ENCODE data around the gene NDST1.
"Not testable (repeated sequence)": the region's sequence is repeated elsewhere in the genome, so short reads cannot be mapped to it uniquely, and the experiment has no call there.

NDST1 gene

DNA sequence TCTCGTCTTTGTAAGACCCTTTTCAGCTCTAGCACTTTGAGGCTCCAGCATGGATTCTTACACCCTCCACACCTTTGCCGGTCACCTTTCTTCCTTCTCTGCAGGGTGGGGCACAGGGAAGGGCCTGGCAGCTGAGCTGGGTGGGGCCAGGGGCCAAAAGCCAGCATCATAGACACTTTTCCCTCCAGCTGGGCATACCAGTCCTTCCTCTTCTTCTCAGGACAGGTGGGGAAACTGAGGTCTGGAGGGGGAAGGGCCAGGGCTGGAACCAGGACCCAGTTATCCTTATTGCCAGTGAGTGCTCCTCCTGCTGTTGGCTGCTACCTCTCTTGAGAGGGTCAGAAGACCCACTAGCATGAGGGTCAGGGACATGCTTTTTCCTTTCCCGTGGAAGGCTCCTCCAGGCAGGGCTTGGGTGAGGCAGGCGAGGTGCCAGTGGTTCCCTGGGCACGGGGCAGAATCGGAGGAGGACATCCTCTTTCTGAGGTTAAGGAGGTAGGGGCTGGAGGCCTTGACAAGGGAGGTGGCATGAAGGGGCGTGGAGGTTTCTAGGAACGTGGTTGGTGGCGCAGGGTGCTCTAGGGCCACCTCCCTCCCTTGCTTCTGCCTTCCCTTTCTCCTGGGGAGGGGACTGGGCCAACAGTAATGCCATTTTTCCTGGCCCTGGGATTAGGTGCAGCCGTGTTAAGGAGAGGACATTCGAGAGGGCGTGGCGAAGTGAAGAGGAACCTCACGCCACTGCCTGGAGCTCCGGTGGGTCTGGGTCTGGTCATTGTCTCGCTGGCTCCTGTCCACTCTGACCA, at the start of gene NDST1:
TSS of gene NDST1 (plus strand) at position 658 of the 803 bp plus-strand sequence. CDS start 13,124 bp downstream, outside the sequence.
- no peak for DNase-seq

DNA sequence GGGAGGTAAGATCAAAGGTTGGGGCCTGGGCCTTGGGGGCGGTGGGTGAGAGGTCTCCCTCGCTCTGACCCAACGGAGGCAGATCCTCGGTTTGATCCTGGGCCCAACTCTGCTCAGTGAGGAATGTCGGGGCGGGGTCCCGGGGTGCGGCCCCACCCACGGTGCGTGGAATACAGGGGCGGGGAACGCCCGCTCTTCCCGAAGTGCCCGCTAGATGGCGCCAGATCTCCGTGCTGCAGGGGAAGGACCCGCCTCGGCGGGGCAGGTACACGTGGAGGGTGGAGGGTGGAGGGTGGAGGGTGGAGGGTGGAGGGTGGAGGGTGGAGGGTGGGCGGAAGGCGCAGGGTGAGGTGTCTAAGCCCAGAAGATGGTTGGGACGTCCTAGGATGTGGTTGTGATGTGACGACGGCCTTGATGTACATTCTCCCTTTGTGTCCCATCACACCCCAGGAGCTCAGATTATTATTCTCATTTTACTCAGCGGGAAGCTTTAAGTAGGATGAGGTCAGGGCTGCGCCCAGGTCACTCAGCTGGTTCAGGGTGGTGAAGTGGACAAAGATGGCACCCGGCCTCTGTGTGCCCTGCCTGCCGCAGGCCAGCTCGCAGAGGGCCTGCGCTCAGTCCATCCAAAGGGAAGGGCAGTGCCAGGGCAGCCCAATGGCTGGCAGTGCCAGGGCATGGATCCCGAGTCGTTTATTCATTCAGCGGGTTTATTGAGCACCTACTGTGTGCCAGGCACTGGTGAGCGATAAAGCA, 49.0 kb upstream of the NDST1 start:
- no peak for DNase-seq

DNA sequence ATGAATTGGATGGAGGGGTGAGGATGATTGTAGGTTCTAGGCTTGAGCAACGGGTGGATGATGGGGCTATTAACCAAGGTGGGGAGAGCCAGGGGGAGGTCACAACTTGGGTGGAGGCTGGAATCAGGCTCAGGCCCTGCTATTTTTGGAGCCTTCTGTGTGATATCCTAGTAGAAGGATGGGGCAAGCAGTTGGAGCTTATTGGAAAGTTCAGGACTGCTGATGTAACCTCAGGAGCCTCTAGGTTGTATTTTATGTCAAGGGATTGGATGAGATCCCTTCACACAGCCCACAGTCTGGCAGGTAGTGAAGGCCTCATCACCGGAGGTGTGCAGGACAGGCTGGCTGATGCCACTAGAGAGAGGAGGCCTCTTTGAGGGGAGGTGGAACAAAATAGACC, 47.1 kb upstream of the NDST1 start:
- DNase-seq, result no peak

DNA sequence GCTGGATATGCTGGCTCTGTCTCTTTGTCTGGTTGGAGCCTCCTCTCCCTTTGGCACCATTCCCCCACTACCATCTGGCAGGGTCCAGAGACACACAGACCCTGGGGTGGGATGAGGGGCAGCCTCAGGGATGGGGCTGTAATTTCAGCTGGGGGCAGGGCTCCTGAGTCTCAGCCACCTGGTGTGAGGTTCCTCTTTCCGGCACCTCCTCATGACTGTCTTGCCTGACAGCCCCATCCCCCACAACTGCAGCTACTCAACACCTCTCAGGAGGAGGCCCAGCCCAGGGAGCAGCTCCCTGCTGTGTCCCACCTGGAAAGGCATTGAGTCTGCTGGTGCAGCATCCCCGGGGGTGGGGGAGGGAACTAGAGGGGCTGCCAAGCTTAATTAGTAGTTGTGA, 46.7 kb upstream of the NDST1 start:
- DNase-seq, result no peak

DNA sequence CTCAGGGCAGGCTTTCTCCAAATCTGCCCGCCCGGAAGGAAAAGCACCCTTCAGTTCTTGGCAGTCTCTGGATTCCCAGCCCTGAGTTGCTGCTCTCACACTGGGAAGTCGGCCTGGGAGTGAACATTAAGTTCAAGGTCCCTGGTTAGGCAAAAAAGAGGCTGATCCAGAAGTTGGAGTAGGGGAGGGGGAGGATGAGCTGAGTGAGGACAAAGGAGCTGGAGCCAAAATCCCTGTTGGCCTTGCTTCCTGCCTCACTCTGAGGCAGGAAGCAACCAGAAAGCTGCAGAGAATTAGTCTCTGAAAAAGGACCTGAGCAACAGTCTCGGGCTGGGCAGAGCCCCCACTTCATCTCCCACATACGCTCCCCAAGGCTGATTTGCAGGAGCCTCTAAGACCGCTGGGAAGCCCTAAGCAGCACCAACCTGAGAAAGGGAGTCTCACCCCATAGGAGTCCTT, 43.3 kb upstream of the NDST1 start:
- no peak for DNase-seq

DNA sequence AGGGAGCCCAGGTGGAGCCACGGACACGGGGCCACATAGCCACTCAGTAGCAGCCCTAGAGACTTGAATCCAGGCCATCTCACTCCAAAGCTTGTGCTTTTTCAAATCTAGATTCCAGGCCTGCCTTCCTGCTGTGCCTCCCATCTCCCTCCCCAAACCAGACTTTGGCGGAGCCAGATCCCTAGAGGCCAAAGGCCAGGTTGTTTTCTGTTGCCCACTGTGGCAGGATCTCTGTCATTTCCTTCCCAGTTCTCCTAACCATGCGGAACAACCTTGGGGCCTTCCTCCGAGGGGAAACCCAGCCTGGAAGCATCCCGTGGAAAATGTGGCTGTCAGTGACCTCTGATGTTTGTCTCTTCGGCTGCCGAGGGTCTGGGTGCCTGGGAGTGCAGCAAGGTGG, 42.0 kb upstream of the NDST1 start:
- no peak for DNase-seq

DNA sequence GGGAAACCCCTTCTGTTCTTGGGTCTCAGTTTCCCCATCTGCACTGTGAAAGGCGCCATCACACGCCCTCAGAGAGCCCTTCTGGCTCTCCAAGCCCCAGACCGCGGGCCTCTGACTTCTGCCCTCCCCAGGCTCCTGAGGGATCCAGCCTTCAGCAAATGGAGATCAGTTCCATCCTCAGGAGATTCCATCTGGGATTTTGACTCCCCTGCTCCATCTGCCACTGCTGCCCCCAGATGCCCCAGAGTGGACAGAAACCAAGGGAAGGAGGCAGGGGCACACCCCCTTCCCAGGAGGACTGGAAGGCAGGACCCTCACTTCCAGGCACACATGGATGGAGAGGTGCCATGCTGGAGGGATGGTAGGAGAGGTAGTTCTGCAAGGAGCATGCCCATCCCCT, 39.7 kb upstream of the NDST1 start:
- DNase-seq, result no peak

DNA sequence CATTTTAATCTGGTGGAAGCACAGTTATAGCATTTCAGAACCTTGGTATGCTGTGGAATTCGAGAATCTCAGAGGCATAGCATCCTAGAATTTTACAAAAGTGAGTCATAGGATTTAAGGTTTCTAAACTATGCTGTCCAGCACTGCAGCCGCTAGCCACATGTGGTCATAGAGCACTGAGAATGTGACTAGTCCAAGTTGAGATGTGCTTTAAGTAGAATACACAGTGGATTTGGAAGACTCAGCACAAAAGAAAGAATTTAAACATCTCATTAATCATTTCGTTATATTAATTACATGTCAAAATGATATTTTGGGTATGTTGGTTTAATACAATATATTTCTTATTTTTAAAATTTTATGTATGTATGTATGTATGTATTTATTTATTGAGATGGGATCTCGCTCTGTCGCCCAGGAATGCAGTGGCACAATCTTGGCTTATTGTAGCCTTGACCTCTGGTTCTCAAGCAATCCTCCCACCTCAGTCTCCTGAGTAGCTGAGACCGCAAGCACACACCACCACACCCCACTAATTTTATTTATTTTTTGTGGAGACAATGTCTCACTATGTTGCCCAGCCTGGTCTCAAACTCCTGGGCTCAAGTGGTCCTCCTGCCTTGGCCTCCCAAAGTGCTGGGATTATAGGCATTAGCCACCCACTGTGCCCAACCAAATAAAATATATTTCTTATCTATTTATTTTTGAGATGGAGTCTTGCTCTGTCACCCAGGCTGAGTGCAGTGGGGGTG, 38.0 kb upstream of the NDST1 start:
- DNase-seq, result no peak

DNA sequence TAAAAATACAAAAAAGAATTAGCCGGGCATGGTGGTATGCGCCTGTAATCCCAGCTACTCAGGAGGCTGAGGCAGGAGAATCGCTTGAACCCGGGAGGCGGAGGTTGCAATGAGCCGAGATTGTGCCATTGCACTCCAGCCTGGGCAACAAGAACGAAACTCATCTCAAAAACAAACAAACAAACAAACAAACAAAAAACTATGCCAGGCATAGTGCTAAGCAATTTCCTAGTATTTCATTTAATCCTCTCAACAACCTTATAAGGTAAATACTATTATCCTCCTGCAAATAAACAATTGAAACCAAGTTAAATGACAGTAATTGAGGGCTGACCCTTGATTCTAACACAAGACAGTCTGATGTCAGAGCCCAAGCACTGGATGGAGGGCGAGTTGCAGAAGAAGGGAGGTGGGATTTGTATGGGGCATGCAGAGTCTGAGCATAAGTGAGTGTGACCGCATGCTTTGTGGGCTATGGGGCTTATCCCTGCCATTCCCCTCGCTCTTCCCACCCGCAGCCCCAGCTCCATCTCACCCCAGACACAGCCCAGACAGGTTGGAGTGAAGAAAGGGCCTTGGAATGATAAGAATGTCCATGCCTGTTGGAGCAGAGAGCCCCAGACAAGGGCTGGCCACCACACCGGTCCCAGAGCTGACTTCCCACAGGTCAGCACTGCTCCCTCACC, 34.1 kb upstream of the NDST1 start:
- no peak for DNase-seq

DNA sequence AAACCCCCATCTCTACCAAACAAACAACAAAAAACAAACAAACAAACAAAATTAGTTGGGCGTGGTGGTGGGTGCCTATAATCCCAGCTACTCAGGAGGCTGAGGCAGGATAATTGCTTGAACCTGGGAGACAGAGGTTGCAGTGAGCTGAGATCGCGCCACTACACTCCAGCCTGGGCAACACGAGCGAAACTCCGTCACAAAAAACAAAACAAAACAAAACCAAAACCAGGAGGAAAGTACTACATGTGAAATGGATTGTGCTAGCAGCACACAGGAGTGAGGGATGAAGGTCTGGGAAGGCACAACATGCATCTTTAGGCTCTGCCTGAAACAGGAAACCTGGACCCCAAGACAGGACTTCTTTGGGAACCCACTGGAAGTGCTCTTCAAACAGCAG, 31.4 kb upstream of the NDST1 start:
- not testable (repeated sequence) for DNase-seq

DNA sequence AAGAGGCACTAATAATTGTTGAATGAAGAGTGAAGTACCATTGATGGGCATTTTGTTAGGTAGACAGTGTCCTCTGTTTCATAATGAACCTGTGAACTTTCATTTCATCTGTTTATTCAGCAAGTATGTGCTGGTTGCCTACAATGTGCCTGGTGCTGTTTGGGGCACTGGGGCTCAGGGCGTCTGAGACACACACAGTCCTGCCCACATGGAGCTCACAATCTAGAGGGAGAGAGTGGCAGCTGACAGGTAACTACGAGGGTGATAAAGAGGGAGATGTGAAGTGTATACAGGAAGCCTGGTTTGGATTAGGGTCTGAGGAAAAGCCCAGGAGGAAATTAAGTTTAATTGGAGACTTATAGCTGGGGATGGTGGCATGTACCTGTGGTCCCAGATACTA, 28.5 kb upstream of the NDST1 start:
- DNase-seq, result no peak

DNA sequence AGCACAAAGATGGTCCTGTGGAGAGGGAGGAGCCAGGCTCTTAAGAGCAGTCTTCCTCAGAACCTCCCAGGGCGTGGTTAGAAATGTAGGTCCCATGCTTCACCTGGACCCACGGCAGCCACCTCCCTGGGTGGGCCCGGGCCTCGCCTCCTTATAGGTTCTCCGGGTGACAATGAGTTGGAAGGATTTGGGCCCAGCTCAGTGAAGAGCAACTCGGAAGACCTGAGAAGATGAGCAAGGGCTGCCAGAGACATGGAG, 26.3 kb upstream of the NDST1 start:
- no peak for DNase-seq

DNA sequence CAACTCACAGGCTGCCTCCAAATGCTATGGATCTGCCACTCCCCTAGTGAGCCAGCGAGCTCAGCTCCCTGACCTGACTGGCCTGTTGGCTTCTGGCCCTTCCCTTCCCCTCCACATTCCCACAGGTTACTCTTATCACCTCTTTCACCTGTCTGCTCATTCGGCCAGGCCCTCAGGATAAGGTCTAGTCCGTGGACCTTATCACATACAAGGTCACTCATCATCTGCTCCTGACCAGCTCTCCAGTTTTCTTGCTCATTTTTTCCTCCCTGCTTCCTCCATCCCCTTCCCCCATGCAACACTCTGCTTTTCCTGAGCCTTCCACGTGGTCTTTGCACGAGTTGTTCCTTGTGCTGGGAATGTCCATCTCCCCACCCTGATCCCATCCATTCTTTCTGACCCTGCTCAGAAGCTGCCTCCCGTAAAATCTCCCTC, 25.9 kb upstream of the NDST1 start:
- DNase-seq, result no peak

DNA sequence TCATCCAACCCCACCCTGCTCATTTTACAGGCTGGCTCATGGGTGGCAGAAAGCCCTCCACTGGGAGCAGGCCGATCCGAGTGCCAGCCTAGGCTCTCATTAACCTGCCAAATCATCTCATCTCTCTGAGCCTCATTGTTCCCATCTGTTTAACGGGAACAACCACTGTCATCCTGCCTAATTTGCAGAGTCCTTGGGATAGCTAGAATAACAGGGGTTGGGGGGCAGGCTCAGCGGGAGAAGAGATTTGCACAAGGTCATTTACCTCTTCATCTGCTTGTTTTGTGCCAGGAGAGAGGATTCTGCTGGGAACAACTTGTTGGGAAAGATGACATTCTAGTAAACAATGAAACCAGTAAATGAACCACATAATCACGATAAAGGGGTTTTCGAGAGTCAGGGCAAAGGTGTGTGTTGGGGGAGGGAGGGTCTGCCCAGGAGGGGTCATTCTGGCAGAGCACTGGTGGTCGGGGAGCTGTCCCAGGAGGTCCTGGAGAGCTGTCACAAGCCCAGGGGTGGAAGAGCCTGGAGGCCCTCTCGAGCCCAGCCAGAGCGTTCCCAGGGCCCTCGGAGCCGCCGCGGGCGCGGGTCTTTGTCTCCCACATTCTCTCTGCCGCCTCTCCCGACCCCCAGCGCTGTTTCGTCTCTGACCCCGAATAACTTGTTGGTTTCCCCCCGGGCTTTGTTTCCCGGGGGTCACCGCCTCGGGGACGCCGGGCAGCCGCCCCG, 22.8 kb upstream of the NDST1 start:
- DNase-seq, result no peak

DNA sequence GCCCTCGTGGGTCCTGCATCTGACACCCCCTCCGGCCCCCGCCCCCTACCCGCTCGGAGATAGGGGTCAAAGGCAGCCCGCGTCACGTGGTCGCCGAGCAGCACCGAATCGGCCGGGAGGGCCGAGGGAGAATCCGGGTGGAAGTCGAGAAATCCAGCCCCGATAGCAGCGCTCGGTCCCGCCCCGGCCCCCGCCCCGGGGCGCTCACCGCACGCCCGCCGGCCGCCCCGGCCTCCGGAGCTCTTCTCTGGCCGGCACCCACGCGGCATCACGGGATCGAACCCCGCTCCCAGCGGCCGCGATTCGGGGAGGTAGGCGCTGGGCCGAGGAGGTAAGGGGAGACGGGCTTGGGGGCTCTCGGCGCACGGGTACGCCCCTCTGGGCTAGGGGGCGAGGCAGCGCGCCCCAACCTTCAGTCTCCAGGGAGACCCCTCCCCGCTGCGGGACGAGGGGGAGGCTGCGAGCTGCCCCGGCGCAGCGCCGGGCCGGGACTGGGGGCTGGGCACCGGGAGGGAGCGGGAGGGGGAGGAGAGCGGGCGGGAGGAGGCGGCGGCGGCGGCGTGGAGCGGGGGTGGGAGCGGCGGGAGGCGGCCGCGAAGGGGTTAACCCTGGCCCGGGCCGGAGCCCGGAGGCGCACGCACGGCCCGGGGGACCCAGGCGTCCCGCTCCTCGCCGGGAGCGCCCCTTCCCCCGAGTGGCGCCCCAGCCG, 22.1 kb upstream of the NDST1 start:
- DNase-seq, result no peak

DNA sequence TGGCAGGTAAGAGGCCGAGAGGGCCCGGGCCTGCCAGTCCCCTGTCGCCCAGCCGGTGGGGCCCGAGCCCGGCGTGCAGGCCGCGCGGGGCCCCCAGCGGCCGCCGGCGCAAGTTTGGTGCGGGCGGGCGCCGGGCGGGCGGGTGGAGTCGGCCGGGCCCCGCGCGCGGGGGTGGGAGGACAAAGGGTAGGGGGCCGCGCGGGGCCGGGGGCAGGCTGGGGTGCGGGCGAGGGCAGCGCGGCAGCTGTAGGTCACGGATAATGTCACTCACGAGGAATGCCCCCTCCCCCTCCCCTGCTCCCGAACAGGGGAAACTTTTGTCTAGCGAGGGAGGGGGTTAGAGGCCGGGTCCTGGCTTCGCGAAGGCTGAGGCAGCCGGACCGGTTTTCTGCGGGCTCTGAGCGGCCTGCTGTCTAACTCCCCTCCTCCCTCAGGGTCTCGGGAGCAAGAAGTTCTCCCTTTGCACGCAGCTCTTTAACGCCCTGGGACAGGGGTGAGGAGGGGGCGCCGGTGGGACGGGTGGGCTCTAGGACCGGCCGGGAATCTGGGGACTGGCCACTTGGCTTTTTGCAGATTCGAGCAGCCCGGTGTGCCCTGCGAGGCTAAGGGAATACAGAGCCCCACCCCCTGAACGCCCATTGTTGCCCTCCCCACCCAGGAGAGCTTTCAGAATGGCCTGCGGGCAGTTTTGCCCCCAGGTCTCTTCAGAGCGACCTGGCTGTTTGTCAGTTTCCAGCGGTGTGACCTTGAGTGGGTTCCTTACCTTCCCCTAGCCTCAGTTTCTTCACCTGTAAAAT, 21.3 kb upstream of the NDST1 start:
- DNase-seq, result no peak

DNA sequence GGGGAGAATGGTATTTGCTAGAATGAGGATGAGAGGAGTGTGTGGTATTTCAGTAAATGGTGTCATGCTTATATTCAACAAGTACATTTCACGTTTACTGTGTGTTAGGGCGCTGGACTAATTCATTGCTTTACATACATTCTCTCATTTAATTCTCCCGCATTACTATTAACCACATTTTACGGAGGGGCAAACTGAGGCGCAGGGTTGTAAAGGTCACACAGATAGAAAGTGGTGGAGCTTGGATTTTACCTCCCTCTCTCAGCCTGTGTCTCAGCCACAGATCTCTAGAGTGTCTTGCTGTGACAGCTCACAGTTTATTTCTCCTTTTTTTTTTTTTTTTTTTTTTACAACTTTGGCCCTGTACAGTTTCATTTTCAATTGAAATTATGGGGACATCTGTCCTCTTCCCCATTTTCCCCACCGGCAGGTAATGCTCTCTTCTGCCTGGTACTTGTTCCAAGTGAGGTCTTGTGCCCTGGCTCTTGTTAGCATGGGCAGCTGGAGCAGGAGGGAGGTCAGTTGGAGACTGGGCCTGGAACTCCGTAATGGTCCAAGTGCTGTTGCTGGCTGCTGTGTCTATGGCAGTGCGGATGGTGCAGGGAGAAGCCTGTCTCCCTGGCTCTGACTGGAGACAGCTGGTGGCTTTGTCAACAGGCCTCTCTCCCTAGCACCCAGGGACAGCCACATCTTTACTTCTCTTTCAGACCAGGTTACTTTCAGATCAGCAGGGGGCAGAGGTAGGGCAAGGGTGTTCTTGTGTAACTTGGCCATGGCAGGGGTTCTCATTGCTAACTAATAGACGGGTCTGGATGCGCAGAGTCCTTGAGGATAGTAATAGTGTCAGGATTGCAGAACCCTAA, 20.5 kb upstream of the NDST1 start:
- DNase-seq, result peak; percentile 13

DNA sequence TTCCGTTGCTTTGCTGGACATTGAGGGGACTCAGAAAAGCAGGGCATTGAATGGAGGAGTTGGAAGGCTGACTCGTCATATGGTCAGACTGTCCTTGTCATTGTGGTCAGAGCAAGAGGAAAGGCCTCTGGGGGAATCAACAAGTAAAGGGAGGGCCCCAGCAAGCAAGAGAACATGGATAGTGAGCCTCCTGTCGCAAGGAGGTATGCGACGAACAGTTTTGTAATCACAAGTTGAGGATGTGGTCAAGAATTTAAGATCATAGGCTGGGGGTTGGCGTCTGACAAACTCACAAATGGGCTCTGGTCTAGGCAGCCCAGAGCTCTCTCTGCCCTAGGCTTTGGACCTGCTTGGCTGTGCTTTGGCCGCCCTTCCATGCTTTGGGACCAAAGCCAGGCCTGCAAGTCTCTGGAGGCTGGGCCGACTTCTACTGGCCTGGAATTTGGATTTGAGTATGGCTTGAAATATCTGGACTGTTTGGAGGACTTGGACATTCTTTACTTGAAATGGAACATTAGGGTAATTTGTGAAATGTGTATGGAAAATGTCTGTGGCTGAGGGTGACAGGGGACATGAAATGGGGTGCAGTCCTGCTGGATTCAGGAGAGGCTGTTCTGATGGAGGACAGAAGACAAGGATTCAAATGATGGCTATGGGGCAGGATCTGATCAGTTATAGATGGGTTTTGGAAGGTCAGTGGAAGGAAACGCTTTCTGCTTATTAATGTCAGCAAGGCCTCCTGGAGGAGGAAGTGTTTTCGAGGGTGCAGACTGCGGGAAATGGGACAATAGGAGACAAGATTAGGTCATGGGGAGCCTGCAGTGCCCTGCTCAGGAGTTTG, 19.2 kb upstream of the NDST1 start:
- peak; percentile 16 for DNase-seq
